ENCODE results near the gene TMEM72. TPM values are rescaled to one million over a fixed set of nuclear protein-coding genes. Genes with fewer than 3 reads are reported as not detected.

TMEM72 gene
- polyA plus RNA-seq, 3 donors: not detected

DNA sequence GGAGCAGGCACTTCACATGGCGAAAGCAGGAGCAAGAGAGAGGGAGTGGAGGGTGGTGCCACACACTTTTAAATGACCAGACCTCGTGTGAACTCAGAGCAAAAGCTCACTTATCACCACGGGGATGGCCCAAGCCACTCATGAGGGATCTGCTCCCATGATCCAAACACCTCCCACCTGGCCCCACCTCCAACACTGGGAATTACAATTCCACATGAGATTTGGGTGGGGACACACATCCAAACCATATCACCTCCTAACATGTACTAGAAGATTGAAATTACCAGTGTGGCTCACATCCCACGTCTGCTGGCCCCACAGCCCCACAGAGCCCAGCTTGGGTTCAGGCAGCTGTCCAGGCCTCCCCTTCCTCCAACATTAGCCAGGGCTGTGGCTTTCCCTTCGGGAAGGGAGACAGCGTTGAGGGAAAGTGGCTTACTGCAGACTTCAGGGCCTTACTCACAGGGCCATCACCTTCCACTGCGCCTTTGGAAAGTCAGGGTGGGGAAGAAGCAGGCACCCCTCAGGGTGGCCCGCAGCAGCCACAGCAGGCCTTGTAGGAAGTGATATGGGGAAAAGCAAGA lies 59.8 kb downstream of the TMEM72 start:
- Histone ChIP-seq H3K4me1 (ENCODE audit: control insufficient read depth in 1 of 2, insufficient read depth in 2 of 2, low read length in 2 of 2) (peaks cover 91 to 98% of the 10 kb centered on the region in 2 donors), H3K36me3 (replicated peaks in 1 of 2; ENCODE audit: control insufficient read depth in 1 of 2, insufficient read depth in 2 of 2, low read length in 2 of 2) (peaks cover 41 to 45% of the 10 kb centered on the region in 2 donors), H3K9me3 (replicated peaks in 1 of 2; ENCODE audit: control insufficient read depth in 1 of 2, insufficient read depth in 1 of 2, low read length in 2 of 2) (no peaks in the 10 kb centered on the region), H3K79me2 (ENCODE audit: insufficient read depth, low read length) (peaks cover 72% of the 10 kb centered on the region), H3K4me2 (replicated peaks; ENCODE audit: extremely low read depth, low read length, poor library complexity, severe bottlenecking) (peak overlapping the region; percentile 58), H3K27me3 (ENCODE audit: control insufficient read depth in 2 of 2, insufficient read depth in 2 of 2, low read length in 2 of 2) (no peaks in the 10 kb centered on the region), H4K20me1 (ENCODE audit: insufficient read depth, low read length) (peaks cover 10% of the 10 kb centered on the region), H3K9ac (ENCODE audit: insufficient read depth, low read length, poor library complexity, severe bottlenecking) (peak overlapping the region; percentile 9), H3K27ac (ENCODE audit: low read depth in 1 of 2, low read length in 2 of 2) (peak overlapping the region; percentile 73 to 81), H3K4me3 (replicated peaks in 1 of 3; ENCODE audit: low read depth in 2 of 3, low read length in 3 of 3) (peak overlapping the region in 1 of 3 experiments; percentile 55), H2AFZ (ENCODE audit: insufficient read depth, low read depth, low read length, poor library complexity, severe bottlenecking) (no peak overlapping the region)
- peak overlapping the region; percentile 80 to 92 (median 84) for H3K27ac Mint-ChIP-seq
- peak overlapping the region in 1 of 2 donors; percentile 55 for H3K4me3 Mint-ChIP-seq
- 90% methylated on average over 4 of the region's 8 CpGs for WGBS (ENCODE audit: insufficient coverage)
- H3K4me1 Mint-ChIP-seq: peaks cover 91% of the 10 kb centered on the region
- peaks cover 42 to 55% of the 10 kb centered on the region in 2 donors for H3K36me3 Mint-ChIP-seq
- intact Hi-C loops (cut with micrococcal nuclease): no loop called here
- H3K9me3 Mint-ChIP-seq: peaks cover 0 to 3% (median 0%) of the 10 kb centered on the region in 7 donors
- no peaks in the 10 kb centered on the region for H3K27me3 Mint-ChIP-seq (ENCODE audit: low read depth in 3 of 3)
- TF ChIP-seq, protein P1, sequence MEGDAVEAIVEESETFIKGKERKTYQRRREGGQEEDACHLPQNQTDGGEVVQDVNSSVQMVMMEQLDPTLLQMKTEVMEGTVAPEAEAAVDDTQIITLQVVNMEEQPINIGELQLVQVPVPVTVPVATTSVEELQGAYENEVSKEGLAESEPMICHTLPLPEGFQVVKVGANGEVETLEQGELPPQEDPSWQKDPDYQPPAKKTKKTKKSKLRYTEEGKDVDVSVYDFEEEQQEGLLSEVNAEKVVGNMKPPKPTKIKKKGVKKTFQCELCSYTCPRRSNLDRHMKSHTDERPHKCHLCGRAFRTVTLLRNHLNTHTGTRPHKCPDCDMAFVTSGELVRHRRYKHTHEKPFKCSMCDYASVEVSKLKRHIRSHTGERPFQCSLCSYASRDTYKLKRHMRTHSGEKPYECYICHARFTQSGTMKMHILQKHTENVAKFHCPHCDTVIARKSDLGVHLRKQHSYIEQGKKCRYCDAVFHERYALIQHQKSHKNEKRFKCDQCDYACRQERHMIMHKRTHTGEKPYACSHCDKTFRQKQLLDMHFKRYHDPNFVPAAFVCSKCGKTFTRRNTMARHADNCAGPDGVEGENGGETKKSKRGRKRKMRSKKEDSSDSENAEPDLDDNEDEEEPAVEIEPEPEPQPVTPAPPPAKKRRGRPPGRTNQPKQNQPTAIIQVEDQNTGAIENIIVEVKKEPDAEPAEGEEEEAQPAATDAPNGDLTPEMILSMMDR (IDR thresholded peaks at IDR 0.05): no peak
- no peak for DNase-seq

DNA sequence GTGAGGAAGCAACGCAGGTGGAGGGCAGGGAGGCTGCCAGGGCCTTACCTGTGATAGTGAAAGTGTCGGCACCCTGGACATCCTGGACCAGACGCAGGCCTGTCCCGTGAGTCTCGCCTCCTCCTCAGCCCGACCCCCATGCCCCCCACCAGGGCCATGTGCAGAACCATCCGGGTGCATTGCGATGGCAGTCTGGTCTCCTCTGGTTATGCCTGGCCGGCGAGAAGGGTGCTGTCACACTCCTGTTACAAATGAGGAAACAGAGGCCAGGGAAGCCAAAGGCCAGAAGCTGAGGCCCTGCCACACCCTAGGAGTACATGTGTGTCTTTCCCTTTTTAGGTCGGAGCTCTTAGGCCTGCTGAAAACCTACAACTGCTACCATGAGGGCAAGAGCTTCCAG lies 60.3 kb downstream of the TMEM72 start:
- DNase-seq: peak; percentile 34 to 63 (median 61)
- Histone ChIP-seq H3K36me3 (replicated peaks in 1 of 2; ENCODE audit: control insufficient read depth in 1 of 2, insufficient read depth in 2 of 2, low read length in 2 of 2) (peaks cover 47 to 50% of the 10 kb centered on the region in 2 donors), H3K4me2 (replicated peaks; ENCODE audit: extremely low read depth, low read length, poor library complexity, severe bottlenecking) (peak overlapping the region; percentile 58), H3K27me3 (ENCODE audit: control insufficient read depth in 2 of 2, insufficient read depth in 2 of 2, low read length in 2 of 2) (no peaks in the 10 kb centered on the region), H3K79me2 (ENCODE audit: insufficient read depth, low read length) (peaks cover 72% of the 10 kb centered on the region), H3K4me3 (replicated peaks in 1 of 3; ENCODE audit: low read depth in 2 of 3, low read length in 3 of 3) (peak overlapping the region in 1 of 3 experiments; percentile 55), H4K20me1 (ENCODE audit: insufficient read depth, low read length) (peaks cover 16% of the 10 kb centered on the region), H3K4me1 (ENCODE audit: control insufficient read depth in 1 of 2, insufficient read depth in 2 of 2, low read length in 2 of 2) (peaks cover 86 to 93% of the 10 kb centered on the region in 2 donors), H3K9ac (ENCODE audit: insufficient read depth, low read length, poor library complexity, severe bottlenecking) (peak overlapping the region; percentile 6), H3K9me3 (replicated peaks in 1 of 2; ENCODE audit: control insufficient read depth in 1 of 2, insufficient read depth in 1 of 2, low read length in 2 of 2) (no peaks in the 10 kb centered on the region), H3K27ac (ENCODE audit: low read depth in 1 of 2, low read length in 2 of 2) (peak overlapping the region; percentile 73 to 81), H2AFZ (ENCODE audit: insufficient read depth, low read depth, low read length, poor library complexity, severe bottlenecking) (no peak overlapping the region)
- Mint-ChIP-seq H3K36me3 (peaks cover 47 to 60% of the 10 kb centered on the region in 2 donors), H3K4me3 (peak overlapping the region; percentile 26 to 34), H3K27me3 (ENCODE audit: low read depth in 3 of 3) (no peaks in the 10 kb centered on the region), H3K9me3 (peaks cover 0 to 3% (median 0%) of the 10 kb centered on the region in 7 donors), H3K4me1 (peaks cover 86% of the 10 kb centered on the region), H3K27ac (peak overlapping the region; percentile 80 to 92 (median 85))
- TF ChIP-seq, protein P1 (IDR thresholded peaks at IDR 0.05): no peak
- intact Hi-C loops (cut with micrococcal nuclease): no loop called here
- WGBS (ENCODE audit: insufficient coverage): 61% methylated on average over 11 of the region's 11 CpGs

All from CD14-positive monocyte (primary cell).